GM21786 (cell line): ENCODE measurements around the gene DHX30.
"Not testable (repeated sequence)": the region's sequence is repeated elsewhere in the genome, so short reads cannot be mapped to it uniquely, and the experiment has no call there.

ENCODE experiments used
- ATAC-seq: cut with Tn5 transposase; IDR thresholded peaks from one replicate; pipeline ENCODE4 v1.9.1; 2021; ENCODE audit not compliant: unreplicated experiment

DHX30 gene

DNA sequence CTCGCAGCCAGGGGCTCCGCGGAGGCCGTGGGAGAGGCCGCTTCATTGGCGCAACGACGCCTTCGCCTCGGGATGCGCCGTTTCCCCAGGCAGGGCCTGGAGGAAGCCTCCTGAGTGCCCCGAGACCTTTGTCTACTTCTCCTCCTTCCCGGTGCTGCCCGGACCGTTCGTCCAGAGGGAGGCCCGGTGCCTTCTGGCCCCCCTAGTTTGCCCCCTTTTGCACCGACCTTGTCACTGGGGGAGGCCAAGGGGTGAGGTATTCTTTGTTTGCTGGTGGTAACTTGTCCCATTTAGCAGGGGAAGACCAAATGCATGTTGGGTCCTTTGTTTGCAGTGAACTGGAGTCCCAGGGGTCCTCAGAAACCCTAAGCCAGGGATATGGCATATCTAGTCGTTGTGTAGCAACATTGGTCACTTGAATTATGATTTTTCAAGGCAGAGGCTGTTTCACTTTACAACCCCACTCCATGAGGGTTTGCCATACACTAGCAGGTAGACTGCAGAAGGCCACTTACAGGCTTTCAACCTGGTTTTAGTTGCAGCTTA is 615 bp downstream of the DHX30 start:
- no peak for ATAC-seq

GRCh38 chr3:47804577-47804976 is 1.6 kb downstream of the DHX30 start:
- no peak for ATAC-seq

- no peak for ATAC-seq
Observed at GRCh38 chr3:47813551-47814177, 10.7 kb downstream of the DHX30 start.

DNA sequence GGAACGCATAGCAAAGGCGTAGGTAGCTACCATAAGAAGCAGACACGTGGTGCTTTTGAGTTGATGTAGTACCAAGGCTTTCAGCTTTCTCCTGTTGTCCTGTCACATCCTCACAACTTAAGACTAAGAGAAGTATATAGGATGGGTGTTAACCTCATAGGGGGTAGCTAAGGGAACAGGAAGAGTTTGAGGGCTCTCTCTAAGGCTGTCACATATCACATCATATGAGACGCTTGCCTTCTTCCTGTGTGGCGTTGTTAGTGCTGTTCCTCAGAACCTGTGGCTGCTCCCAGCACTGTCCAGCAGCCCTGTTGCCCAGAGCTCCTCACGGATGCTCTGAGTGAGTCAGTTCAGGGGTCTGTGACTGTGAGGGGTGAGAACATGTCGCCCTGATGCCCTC is 14.7 kb downstream of the DHX30 start:
- no peak for ATAC-seq

- peak; percentile 85 for ATAC-seq
Observed at GRCh38 chr3:47824541-47825473, 21.9 kb downstream of the DHX30 start.

- no peak for ATAC-seq
Observed at GRCh38 chr3:47825590-47825989, 22.7 kb downstream of the DHX30 start.

DNA sequence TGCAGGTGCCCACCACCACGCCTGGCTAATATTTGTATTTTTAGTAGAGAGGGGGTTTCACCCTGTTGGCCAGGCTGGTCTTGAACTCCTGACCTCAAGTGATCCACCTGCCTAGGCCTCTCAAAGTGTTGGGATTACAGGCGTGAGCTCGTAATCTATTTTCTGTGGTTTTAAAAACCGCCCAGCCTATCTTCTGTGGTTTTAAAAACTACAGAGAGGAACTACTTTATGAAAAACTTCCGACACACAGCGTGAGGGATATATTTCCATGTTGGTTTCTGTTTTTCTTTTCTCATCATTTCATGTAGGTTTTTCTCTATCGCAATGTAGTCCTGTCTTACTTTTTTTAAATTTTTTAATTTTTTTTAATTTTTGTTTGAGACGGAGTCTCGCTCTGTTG is 26.5 kb downstream of the DHX30 start:
- ATAC-seq, result not testable (repeated sequence)

DNA sequence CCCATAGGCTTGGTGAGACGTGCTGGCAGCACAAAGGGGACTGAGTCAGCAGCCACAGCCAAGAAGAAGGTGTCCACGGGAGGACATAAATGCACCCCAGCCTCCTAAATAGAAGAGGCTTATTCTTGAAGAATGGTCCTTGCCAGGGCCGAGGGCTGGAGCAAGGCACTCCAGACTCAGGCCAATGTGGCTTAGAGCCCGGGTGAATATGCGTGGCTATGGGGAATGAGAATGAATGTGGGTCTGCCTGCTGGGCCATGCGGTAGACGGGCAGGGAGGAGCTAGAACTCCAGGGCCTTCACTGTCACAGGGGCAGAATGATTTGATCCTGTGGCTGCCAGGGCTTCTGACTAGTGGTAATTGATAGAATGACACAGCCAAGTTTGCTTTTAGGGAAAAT is 34.0 kb downstream of the DHX30 start:
- no peak for ATAC-seq

DNA sequence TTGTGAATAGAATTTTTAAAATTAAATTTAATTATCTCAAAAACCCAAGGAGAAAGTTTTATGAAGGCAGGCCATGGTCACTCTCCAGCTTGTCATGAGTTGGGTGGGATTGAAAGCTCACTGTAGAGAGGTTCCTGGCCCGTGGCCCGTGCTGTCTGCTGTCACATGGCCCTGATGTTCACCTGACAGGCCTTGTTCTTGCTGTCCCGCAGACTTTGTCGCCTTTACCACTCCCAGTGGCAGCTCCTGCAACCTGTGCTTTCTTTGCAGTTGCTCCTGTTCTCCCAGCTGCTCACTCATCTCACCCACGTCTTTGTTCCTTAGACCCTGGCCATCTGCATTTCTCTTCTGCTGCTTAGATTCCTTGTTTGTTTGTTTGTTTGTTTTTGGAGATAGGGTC is 35.6 kb downstream of the DHX30 start:
- no peak for ATAC-seq

DNA sequence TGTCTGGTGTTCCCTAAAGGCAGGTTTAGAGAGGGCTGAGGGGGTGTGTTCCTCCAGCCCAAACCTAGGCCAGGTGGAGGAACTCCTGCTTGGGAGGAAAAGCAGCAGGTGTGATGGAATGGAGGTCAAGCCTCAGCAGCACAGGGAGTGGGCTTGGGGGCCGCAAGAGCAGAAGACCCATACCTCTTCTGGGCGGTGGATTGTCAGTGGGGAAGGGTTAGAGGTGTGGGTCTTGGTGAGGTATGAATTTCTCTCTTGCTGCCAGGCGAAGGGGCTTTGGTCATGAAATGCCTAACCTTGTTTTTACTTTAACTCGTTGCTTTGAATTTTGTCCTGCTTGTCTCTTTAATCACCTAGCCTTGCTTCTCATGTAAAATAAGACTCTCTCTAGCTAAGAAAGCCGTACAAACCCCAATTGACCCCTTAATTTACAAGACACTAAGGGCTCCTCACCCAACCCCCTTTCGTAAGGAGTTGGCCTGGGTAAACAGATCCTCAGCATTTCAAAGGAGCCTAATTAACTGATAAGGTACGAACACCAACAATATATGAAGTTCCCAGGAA is 38.9 kb downstream of the DHX30 start:
- ATAC-seq, result no peak

- ATAC-seq, result no peak
Observed at GRCh38 chr3:47846186-47846879, 43.4 kb downstream of the DHX30 start.

DNA sequence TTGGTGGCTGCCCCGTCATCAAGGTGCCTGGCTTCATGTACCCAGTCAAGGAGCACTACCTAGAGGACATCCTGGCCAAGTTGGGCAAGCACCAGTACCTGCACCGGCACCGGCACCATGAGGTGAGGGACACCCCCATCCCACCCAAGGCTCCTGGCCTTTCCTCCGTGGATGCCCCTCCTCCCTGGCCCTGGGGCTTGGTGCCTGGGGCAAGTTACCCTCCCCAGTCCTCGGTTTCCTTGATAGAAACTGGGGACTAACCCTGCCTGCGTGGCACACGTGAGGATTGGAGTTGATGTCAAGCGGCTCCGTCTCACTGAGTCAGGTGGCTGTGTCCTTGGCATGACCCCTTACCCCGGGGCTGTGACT is 43.9 kb downstream of the DHX30 start:
- ATAC-seq, result no peak

GRCh38 chr3:47847260-47847659 is 44.3 kb downstream of the DHX30 start:
- ATAC-seq, result no peak

DNA sequence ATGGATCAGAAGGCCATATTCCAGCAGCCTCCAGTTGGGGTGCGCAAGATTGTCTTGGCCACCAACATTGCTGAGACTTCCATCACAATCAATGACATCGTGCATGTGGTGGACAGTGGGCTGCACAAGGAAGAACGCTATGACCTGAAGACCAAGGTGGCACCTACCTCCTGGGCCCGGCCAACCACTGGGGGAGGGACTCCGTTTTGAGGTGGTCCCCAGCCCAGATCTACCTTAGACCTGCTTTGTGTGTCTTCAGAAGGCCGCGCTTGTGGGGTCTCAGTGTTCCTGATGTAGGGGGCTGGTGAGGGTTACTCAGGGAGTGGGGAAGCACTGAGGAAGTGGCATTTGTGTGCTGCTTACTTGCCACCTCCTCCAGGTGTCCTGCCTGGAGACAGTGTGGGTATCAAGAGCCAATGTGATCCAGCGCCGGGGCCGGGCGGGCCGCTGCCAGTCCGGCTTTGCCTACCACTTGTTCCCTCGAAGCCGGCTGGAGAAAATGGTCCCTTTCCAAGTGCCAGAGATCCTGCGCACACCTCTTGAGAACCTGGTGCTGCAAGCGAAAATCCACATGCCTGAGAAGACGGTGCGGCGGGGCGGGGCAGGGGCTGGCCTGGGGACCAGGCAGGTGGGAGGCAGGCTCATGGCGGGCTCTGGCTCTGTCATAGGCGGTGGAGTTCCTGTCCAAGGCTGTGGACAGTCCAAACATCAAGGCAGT is 45.0 kb downstream of the DHX30 start:
- ATAC-seq, result no peak

DNA sequence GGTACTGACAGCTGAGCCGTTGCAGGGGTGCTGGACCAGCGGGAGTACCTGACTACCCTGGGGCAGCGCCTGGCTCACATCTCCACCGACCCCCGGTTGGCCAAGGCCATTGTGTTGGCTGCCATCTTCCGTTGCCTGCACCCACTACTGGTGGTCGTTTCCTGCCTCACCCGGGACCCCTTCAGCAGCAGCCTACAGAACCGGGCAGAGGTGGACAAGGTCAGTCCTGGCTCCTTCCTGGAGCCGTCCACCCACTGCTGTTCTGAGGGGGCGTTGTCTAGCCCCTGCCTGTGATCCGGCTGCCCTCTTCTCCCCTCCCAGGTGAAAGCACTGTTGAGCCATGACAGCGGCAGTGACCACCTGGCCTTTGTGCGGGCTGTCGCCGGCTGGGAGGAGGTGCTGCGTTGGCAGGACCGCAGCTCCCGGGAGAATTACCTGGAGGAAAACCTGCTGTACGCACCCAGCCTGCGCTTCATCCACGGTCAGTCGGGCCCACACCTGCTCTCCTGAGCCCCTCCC is 45.7 kb downstream of the DHX30 start:
- no peak for ATAC-seq

- ATAC-seq, result no peak
Observed at GRCh38 chr3:47849186-47849698, 46.3 kb downstream of the DHX30 start.

DNA sequence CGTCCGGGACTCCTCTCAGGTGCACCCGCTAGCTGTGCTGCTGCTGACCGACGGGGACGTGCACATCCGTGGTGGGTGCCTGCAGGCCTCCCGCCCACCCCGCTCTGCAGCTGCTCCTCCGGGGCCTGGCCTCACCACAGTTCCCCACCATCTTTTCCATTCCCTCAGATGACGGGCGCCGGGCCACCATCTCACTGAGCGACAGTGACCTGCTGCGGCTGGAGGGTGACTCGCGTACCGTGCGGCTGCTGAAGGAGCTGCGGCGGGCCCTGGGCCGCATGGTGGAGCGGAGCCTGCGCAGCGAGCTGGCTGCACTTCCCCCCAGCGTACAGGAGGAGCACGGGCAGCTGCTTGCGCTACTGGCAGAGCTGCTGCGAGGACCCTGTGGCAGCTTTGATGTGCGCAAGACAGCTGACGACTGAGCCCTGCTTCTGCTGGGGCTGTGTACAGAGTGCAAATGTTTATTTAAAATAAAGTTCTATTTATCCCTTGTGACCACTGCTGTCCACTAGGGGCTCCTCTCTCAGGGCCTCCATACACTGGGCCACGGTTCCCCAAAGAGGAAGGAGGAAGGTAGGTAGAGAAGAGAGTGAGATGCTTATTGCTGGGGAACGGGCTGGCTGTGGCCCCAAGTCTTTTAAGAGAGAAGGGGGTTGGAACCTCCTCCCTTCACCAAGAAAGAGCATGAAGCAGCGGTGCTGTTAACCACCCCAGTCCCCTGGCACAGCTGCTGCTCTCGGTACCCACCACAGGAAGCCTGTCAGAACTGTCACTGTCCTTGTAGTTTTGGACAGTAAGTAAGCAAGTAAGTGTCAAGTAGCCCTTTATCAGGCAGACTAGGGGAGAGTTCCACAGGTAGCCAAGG is 47.0 kb downstream of the DHX30 start:
- no peak for ATAC-seq

DNA sequence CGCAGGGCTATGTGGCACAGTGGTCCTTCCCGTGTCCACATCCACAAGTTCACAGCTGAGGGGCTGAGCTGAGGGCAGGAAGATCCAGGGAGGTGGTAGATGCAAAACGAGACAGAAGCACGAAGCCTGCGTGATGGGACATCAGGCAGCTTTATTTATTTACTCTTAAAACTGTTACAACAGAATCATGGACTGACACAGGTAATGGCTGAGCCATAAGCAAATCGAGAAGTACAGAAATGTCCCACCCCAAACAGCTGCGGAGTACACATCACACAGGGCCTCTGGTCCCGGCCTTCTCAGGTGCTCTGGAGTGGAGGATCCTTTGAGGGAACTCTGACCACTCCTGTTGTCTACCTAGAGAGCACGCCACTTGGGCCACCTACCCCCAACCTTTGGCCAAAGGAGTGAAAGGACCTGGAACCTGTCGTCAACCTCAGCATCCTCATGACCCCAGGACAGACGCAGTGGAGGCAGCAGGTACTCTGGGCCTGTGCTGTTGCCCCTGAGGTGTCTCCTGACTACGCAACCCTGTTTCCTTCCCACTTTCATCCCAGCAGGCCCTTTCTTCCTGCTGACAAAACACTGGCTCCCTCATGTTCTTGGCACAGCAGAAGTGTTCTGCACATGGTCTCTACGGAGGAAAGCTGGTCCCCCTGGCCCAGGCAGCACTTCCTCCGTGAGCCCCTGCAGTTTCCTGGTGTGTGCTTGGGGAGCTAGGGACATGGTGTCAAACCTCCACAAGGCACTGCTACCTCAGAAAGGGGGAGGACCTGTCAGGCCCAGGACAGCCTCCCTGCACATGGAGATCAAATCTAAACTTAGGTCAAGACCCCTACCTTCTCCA is 47.8 kb downstream of the DHX30 start:
- no peak for ATAC-seq
